H9 (cell line): ENCODE results near the gene CCDC134. TPM values are rescaled to one million over a fixed set of nuclear protein-coding genes. Genes with fewer than 3 reads are reported as not detected.

Experiments
- DNase-seq: peaks from one replicate; pipeline ENCODE4 v3.0.0-alpha.2; 2017
- H2AFZ ChIP-seq: one replicate; pipeline ENCODE4 v1.6.1; 2013; ENCODE audit warnings: mild to moderate bottlenecking, low read length, control low read depth, moderate library complexity
- H2AK5ac ChIP-seq: 2 replicates; pipeline ENCODE4 v1.6.1; 2013; ENCODE audit warnings: low read length, control low read depth, mixed read lengths; ENCODE audit not compliant: insufficient read length
- H2BK120ac ChIP-seq: one replicate; pipeline ENCODE4 v1.6.1; 2013; ENCODE audit warnings: low read depth, mild to moderate bottlenecking, low read length, control low read depth, inconsistent platforms; ENCODE audit not compliant: poor library complexity, severe bottlenecking
- H2BK12ac ChIP-seq: 2 replicates; pipeline ENCODE4 v1.6.1; 2013; ENCODE audit warnings: low read length, control low read depth, mixed read lengths, low read depth; ENCODE audit not compliant: insufficient read length
- H2BK15ac ChIP-seq: 2 replicates; pipeline ENCODE4 v1.6.1; 2013; ENCODE audit warnings: low read depth, low read length, control low read depth
- H2BK20ac ChIP-seq: one replicate; pipeline ENCODE4 v1.6.1; 2013; ENCODE audit warnings: low read depth, mild to moderate bottlenecking, low read length, control low read depth, inconsistent platforms; ENCODE audit not compliant: poor library complexity, severe bottlenecking
- H2BK5ac ChIP-seq: 2 replicates; pipeline ENCODE4 v1.6.1; 2013; ENCODE audit warnings: low read length, control low read depth, mixed read lengths; ENCODE audit not compliant: insufficient read length
- H3K14ac ChIP-seq: 2 replicates; pipeline ENCODE4 v1.6.1; 2013; ENCODE audit warnings: low read length, control low read depth; ENCODE audit not compliant: insufficient read depth
- H3K18ac ChIP-seq: 2 replicates; pipeline ENCODE4 v1.6.1; 2013; ENCODE audit warnings: low read depth, mild to moderate bottlenecking, mixed read lengths, low read length, control low read depth; ENCODE audit not compliant: insufficient read length
- H3K23ac ChIP-seq: 2 replicates; pipeline ENCODE4 v1.6.1; 2013; ENCODE audit warnings: low read length, control low read depth, mixed read lengths, low read depth; ENCODE audit not compliant: insufficient read length
- H3K23me2 ChIP-seq: 2 replicates; pipeline ENCODE4 v1.6.1; 2013; ENCODE audit warnings: low read depth, mild to moderate bottlenecking, mixed read lengths, low read length, control low read depth; ENCODE audit not compliant: insufficient read length, poor library complexity, severe bottlenecking
- H3K27ac ChIP-seq: 2 replicates; pipeline ENCODE4 v1.5.1; 2013; ENCODE audit warnings: low read length, control low read depth, mixed read lengths, low read depth; ENCODE audit not compliant: insufficient read length
- H3K27me3 ChIP-seq: 2 replicates; pipeline ENCODE4 v1.6.1; 2013; ENCODE audit warnings: low read length, control low read depth, inconsistent platforms; ENCODE audit not compliant: insufficient read depth
- H3K4ac ChIP-seq: 2 replicates; pipeline ENCODE4 v1.6.1; 2013; ENCODE audit warnings: low read depth, mild to moderate bottlenecking, control low read depth, inconsistent platforms, low read length, moderate library complexity
- H3K4me1 ChIP-seq: 2 replicates; pipeline ENCODE4 v1.6.1; 2013; ENCODE audit warnings: low read length, control low read depth, inconsistent platforms; ENCODE audit not compliant: insufficient read depth
- H3K4me2 ChIP-seq: 2 replicates; pipeline ENCODE4 v1.6.1; 2013; ENCODE audit warnings: low read length, control low read depth, mixed read lengths; ENCODE audit not compliant: insufficient read length, insufficient read depth
- H3K56ac ChIP-seq: 2 replicates; pipeline ENCODE4 v1.6.1; 2013; ENCODE audit warnings: low read depth, mild to moderate bottlenecking, mixed read lengths, low read length, control low read depth; ENCODE audit not compliant: insufficient read length
- H3K79me1 ChIP-seq: 2 replicates; pipeline ENCODE4 v1.6.1; 2013; ENCODE audit warnings: low read depth, mild to moderate bottlenecking, moderate library complexity, low read length, control low read depth, inconsistent platforms; ENCODE audit not compliant: insufficient read depth, poor library complexity, severe bottlenecking
- H3K79me2 ChIP-seq: 2 replicates; pipeline ENCODE4 v1.6.1; 2013; ENCODE audit warnings: low read length, control low read depth, inconsistent platforms; ENCODE audit not compliant: insufficient read depth
- H3K9ac ChIP-seq: 2 replicates; pipeline ENCODE4 v1.6.1; 2013; ENCODE audit warnings: low read length, control low read depth, mixed read lengths; ENCODE audit not compliant: insufficient read length; ENCODE audit errors: extremely low read depth
- H3K9me3 ChIP-seq: one replicate; pipeline ENCODE4 v1.6.1; 2013; ENCODE audit warnings: low read depth, low read length, inconsistent platforms; ENCODE audit not compliant: control insufficient read depth
- H3T11ph ChIP-seq: one replicate; pipeline ENCODE4 v1.6.1; 2013; ENCODE audit warnings: mild to moderate bottlenecking, low read length, control low read depth, inconsistent platforms
- H4K20me1 ChIP-seq: one replicate; pipeline ENCODE4 v1.6.1; 2013; ENCODE audit not compliant: control insufficient read depth, insufficient read length, insufficient read depth
- H4K5ac ChIP-seq: 2 replicates; pipeline ENCODE4 v1.6.1; 2013; ENCODE audit warnings: low read depth, mild to moderate bottlenecking, mixed read lengths, low read length, control low read depth; ENCODE audit not compliant: insufficient read length
- H4K8ac ChIP-seq: replicated peaks from 2 replicates; pipeline ENCODE4 v1.6.1; 2013; ENCODE audit warnings: low read length, control low read depth, mixed read lengths, low read depth; ENCODE audit not compliant: insufficient read length
- H4K91ac ChIP-seq: 2 replicates; pipeline ENCODE4 v1.6.1; 2013; ENCODE audit warnings: low read depth, mild to moderate bottlenecking, moderate library complexity, mixed read lengths, low read length, control low read depth; ENCODE audit not compliant: insufficient read length
- H3K27ac Mint-ChIP-seq, 3 experiments: 2 replicates in 2 of 3; 3 replicates in 1 of 3; pipeline ENCODE4 v1.8.0; 2020 to 2021; ENCODE audit warnings: mixed read lengths in 3 of 3, mild to moderate bottlenecking in 1 of 3, moderate library complexity in 1 of 3
- H3K27me3 Mint-ChIP-seq: 2 replicates; pipeline ENCODE4 v1.8.0; 2021; ENCODE audit warnings: low read depth, mild to moderate bottlenecking, moderate library complexity, mixed read lengths
- H3K36me3 Mint-ChIP-seq, 3 experiments: 2 replicates in 2 of 3; 3 replicates in 1 of 3; pipeline ENCODE4 v1.8.0; 2020 to 2021; ENCODE audit warnings: low read depth in 3 of 3, mixed read lengths in 3 of 3; ENCODE audit not compliant: insufficient read depth in 1 of 3
- H3K4me1 Mint-ChIP-seq, 2 experiments: 2 replicates each; pipeline ENCODE4 v1.8.0; 2020; ENCODE audit warnings: mixed read lengths in 2 of 2
- H3K4me3 Mint-ChIP-seq, 2 experiments: 2 replicates in 1 of 2; 3 replicates in 1 of 2; pipeline ENCODE4 v1.8.0; 2020 to 2021; ENCODE audit warnings: mild to moderate bottlenecking in 2 of 2, mixed read lengths in 2 of 2, moderate library complexity in 1 of 2
- H3K9me3 Mint-ChIP-seq, 2 experiments: 2 replicates in 1 of 2; 3 replicates in 1 of 2; pipeline ENCODE4 v1.8.0; 2020; ENCODE audit warnings: mild to moderate bottlenecking in 2 of 2, mixed read lengths in 2 of 2, moderate library complexity in 1 of 2
- CTCF ChIP-seq: fragments of 200-600 bp; sonication (generic); conservative IDR thresholded peaks from 3 replicates; pipeline ENCODE4 v1.8.0; 2021; ENCODE audit warnings: antibody characterized with exemption, mild to moderate bottlenecking
- WGBS: extraction: QIAGEN DNeasy Blood & Tissue Kit; methylation state at CpG from one replicate; pipeline ENCODE4 v1.1.7; 2013; ENCODE audit warnings: missing lambda C conversion rate, low lambda C conversion rate, mixed read lengths; ENCODE audit not compliant: insufficient read length; ENCODE audit errors: extremely low coverage; 5-methylcytosine and 5-hydroxymethylcytosine counted together
- total RNA-seq: library from RNA; stranded (reverse); gene quantifications from 2 replicates; pipeline ENCODE4 v1.2.1, GENCODE V29; 2021

CCDC134 gene
- total RNA-seq, 1 experiment from 2014 or later: 20.7 TPM

- H3K27ac ChIP-seq: no peak overlapping the region
- no peaks in the 10 kb centered on the region for H3K23me2 ChIP-seq
- H3K4me3 Mint-ChIP-seq: peak overlapping the region in 1 of 2 experiments; percentile 6; a peak in 1 of 5 replicates
- H3K27me3 Mint-ChIP-seq: no peaks in the 10 kb centered on the region
- peaks cover 60% of the 10 kb centered on the region for H3K79me2 ChIP-seq
- no peaks in the 10 kb centered on the region for H3K9me3 ChIP-seq
- no peak overlapping the region for H4K5ac ChIP-seq
- no peak overlapping the region for H3K9ac ChIP-seq
- no peak overlapping the region for H3K23ac ChIP-seq
- DNase-seq: no peak
- no peaks in the 10 kb centered on the region; a peak in 1 of 5 replicates for H3K9me3 Mint-ChIP-seq
- WGBS: no CpG with 5 or more reads among the region's 2 CpGs
- H2AK5ac ChIP-seq: no peak overlapping the region
- H2AFZ ChIP-seq: no peak overlapping the region
- no peak overlapping the region for H2BK20ac ChIP-seq
- no peak overlapping the region for H2BK12ac ChIP-seq
- H3K14ac ChIP-seq: no peak overlapping the region
- no peak overlapping the region for H3K56ac ChIP-seq
- H4K8ac ChIP-seq: no peak overlapping the region
- H2BK15ac ChIP-seq: no peak overlapping the region
- H4K20me1 ChIP-seq: no peaks in the 10 kb centered on the region
- H4K91ac ChIP-seq: no peak overlapping the region
- H3K27me3 ChIP-seq: no peaks in the 10 kb centered on the region
- H3T11ph ChIP-seq: no peak overlapping the region
- peaks cover 29% of the 10 kb centered on the region for H3K4me1 ChIP-seq
- H2BK120ac ChIP-seq: no peak overlapping the region
- H3K4me2 ChIP-seq: no peak overlapping the region
- H3K4me1 Mint-ChIP-seq: peaks cover 41 to 43% of the 10 kb centered on the region in 2 experiments
- no peak for TF ChIP-seq CTCF
- peaks cover 9% of the 10 kb centered on the region for H3K79me1 ChIP-seq
- peaks cover 3 to 26% (median 11%) of the 10 kb centered on the region in 3 experiments; a peak in 6 of 7 replicates for H3K36me3 Mint-ChIP-seq
- peak overlapping the region in 2 of 3 experiments; percentile 16 to 68; a peak in 3 of 7 replicates for H3K27ac Mint-ChIP-seq
- H3K4ac ChIP-seq: no peak overlapping the region
- no peak overlapping the region for H2BK5ac ChIP-seq
- H3K18ac ChIP-seq: no peak overlapping the region
These were observed 46.8 kb downstream of the CCDC134 start for GRCh38 chr22:41847300-41847699.
